CD14-positive monocyte (primary cell): ENCODE measurements around the gene UBE2L5. TPM values are rescaled to one million over a fixed set of nuclear protein-coding genes. Genes with fewer than 3 reads are reported as not detected.
A peak's percentile ranks its signal among the peaks of the same experiment; 100 is the strongest.

Source experiments
- DNase-seq, 3 donors: peaks; one replicate each; pipeline ENCODE4 v3.0.0-alpha.2; 2011 to 2022
- H2AFZ ChIP-seq: 2 replicates; pipeline ENCODE4 v1.6.0; 2012; ENCODE audit warnings: mild to moderate bottlenecking, low read depth, low read length, inconsistent platforms; ENCODE audit not compliant: insufficient read depth, poor library complexity, severe bottlenecking
- H3K27ac ChIP-seq, 2 donors: 1 replicate in 1 of 2; 2 replicates in 1 of 2; pipeline ENCODE4 v1.5.1; 2012 to 2013; ENCODE audit warnings: low read length in 2 of 2, control low read depth in 1 of 2, inconsistent platforms in 1 of 2, low read depth in 1 of 2, mild to moderate bottlenecking in 1 of 2
- H3K27me3 ChIP-seq, 2 donors: one replicate each; pipeline versions ENCODE4 v1.6.0 to v1.6.1; 2011 to 2013; ENCODE audit warnings: low read length in 2 of 2; ENCODE audit not compliant: control insufficient read depth in 2 of 2, insufficient read depth in 2 of 2
- H3K36me3 ChIP-seq, 2 donors: replicated peaks in 1 of 2; 1 replicate in 1 of 2; 2 replicates in 1 of 2; pipeline versions ENCODE4 v1.5.1 to v1.6.1; 2012 to 2013; ENCODE audit warnings: low read length in 2 of 2, control low read depth in 1 of 2, inconsistent platforms in 1 of 2, mild to moderate bottlenecking in 1 of 2; ENCODE audit not compliant: insufficient read depth in 2 of 2, control insufficient read depth in 1 of 2
- H3K4me1 ChIP-seq, 2 donors: 1 replicate in 1 of 2; 2 replicates in 1 of 2; pipeline versions ENCODE4 v1.5.1 to v1.6.1; 2012 to 2013; ENCODE audit warnings: low read length in 2 of 2, control low read depth in 1 of 2, inconsistent platforms in 1 of 2, mild to moderate bottlenecking in 1 of 2, moderate library complexity in 1 of 2; ENCODE audit not compliant: insufficient read depth in 2 of 2, control insufficient read depth in 1 of 2
- H3K4me2 ChIP-seq: replicated peaks from 2 replicates; pipeline ENCODE3; 2012; ENCODE audit warnings: low read length, moderate library complexity, mild to moderate bottlenecking; ENCODE audit not compliant: poor library complexity, severe bottlenecking; ENCODE audit errors: extremely low read depth
- H3K4me3 ChIP-seq, 3 experiments: fragments of 200-600 bp in 1 of 3; sonication (generic) in 1 of 3; replicated peaks in 1 of 3; 1 replicate in 2 of 3; 2 replicates in 1 of 3; pipeline ENCODE4 v1.5.1; 2011 to 2013; ENCODE audit warnings: low read length in 3 of 3, mild to moderate bottlenecking in 3 of 3, control low read depth in 2 of 3, low read depth in 2 of 3, inconsistent platforms in 1 of 3, moderate library complexity in 1 of 3
- H3K79me2 ChIP-seq: 2 replicates; pipeline ENCODE4 v1.6.0; 2012; ENCODE audit warnings: mild to moderate bottlenecking, control low read depth, inconsistent platforms, low read length, moderate library complexity; ENCODE audit not compliant: insufficient read depth
- H3K9ac ChIP-seq: 2 replicates; pipeline ENCODE4 v1.6.0; 2017; ENCODE audit warnings: low read length, mild to moderate bottlenecking; ENCODE audit not compliant: insufficient read depth, poor library complexity, severe bottlenecking
- H3K9me3 ChIP-seq, 2 donors: replicated peaks in 1 of 2; 1 replicate in 1 of 2; 2 replicates in 1 of 2; pipeline versions ENCODE4 v1.5.1 to v1.6.1; 2012 to 2013; ENCODE audit warnings: low read length in 2 of 2, control low read depth in 1 of 2; ENCODE audit not compliant: control insufficient read depth in 1 of 2, insufficient read depth in 1 of 2
- H4K20me1 ChIP-seq: 2 replicates; pipeline ENCODE4 v1.6.0; 2012; ENCODE audit warnings: mild to moderate bottlenecking, low read length, control low read depth, moderate library complexity; ENCODE audit not compliant: insufficient read depth
- H3K27ac Mint-ChIP-seq, 7 donors: one replicate each; pipeline ENCODE4 v1.8.0; 2020; ENCODE audit warnings: mild to moderate bottlenecking in 7 of 7, mixed read lengths in 7 of 7, moderate library complexity in 6 of 7, inconsistent platforms in 2 of 7
- H3K27me3 Mint-ChIP-seq, 3 donors: one replicate each; pipeline ENCODE4 v1.8.0; 2021 to 2022; ENCODE audit warnings: low read depth in 3 of 3, mild to moderate bottlenecking in 3 of 3, mixed read lengths in 3 of 3, moderate library complexity in 3 of 3, inconsistent platforms in 1 of 3
- H3K36me3 Mint-ChIP-seq, 2 donors: one replicate each; pipeline ENCODE4 v1.8.0; 2020; ENCODE audit warnings: mixed read lengths in 2 of 2, inconsistent platforms in 1 of 2, mild to moderate bottlenecking in 1 of 2
- H3K4me1 Mint-ChIP-seq: one replicate; pipeline ENCODE4 v1.8.0; 2020; ENCODE audit warnings: mild to moderate bottlenecking, mixed read lengths
- H3K4me3 Mint-ChIP-seq, 2 donors: one replicate each; pipeline ENCODE4 v1.8.0; 2020; ENCODE audit warnings: mild to moderate bottlenecking in 2 of 2, mixed read lengths in 2 of 2, moderate library complexity in 1 of 2
- H3K9me3 Mint-ChIP-seq, 7 donors: one replicate each; pipeline ENCODE4 v1.8.0; 2020 to 2022; ENCODE audit warnings: mixed read lengths in 7 of 7, mild to moderate bottlenecking in 6 of 7, moderate library complexity in 6 of 7, inconsistent platforms in 2 of 7
- WGBS: methylation state at CpG from one replicate; pipeline ENCODE4 v1.1.5; 2013; ENCODE audit warnings: missing lambda C conversion rate; ENCODE audit not compliant: insufficient coverage; 5-methylcytosine and 5-hydroxymethylcytosine counted together
- intact Hi-C, 2 donors: fragments of 100-400 bp; cut with micrococcal nuclease; formaldehyde crosslinking; loops; one replicate each; pipeline versions ENCODE4 v1.15.0 to v1.15.1; 2023
- polyA plus RNA-seq, 3 donors: library from polyadenylated mRNA; depleted of rRNA in 1 of 3; unstranded in 2 of 3; stranded (reverse) in 1 of 3; fragments of 300-500 nt in 2 of 3; fragments of >200 nt in 1 of 3; fragmentation: Illumina TruSeq in 2 of 3; gene quantifications; 1 replicate in 2 of 3; 2 replicates in 1 of 3; pipeline ENCODE4 v1.2.3, GENCODE V29; 2012 to 2021
- TF ChIP-seq, protein P1 (sequence below): fragments of 200-600 bp; IDR thresholded peaks from one replicate; pipeline ENCODE4 v1.8.0; 2022; ENCODE audit warnings: antibody characterized with exemption, mild to moderate bottlenecking

The UBE2L5 gene
- polyA plus RNA-seq, 3 donors = not detected

DNA sequence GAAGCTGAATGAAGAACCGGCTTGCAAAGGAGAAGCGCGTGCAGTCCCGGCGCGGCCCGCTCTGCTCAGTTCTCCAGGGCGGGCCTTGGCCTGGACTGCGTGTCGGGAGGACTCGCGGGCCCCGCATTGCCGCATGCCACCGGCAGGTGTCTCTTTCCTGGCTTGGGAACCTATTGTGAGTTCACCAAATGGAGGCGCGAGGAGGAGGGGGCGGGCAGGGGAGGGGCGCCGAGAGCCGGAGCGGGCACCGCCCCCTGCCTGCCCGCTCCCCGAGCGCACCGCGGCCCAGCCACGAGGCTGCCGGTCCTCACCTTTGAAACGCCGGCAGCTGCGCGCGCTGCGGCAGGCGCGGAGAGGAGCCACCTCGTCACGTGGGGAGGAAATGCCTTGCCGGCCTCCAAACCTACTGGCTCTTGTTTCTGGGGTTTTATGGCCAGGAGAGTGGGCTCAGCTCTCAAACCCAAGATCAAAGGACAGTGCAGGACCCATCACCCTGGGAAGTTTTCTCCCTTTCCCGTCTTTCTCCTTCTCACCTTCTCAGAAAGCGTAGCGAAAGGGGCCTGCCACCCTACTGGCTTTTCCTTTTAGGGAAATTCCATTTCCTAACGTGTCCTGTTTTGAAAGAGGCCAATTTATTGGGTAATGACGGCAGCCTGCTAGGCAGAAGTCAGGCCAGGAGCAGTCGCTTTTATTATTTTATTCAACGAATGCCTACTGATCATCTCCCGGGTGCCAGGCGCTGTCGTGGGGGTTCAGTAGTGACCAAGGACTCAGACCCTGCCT, 13.8 kb upstream of the UBE2L5 start:
- Histone ChIP-seq H3K36me3 (no peaks in the 10 kb centered on the region), H3K79me2 (no peaks in the 10 kb centered on the region), H4K20me1 (no peaks in the 10 kb centered on the region), H3K4me3 (peak overlapping the region; percentile 41 to 75 (median 53)), H3K27me3 (no peaks in the 10 kb centered on the region), H3K9me3 (no peaks in the 10 kb centered on the region), H3K9ac (peak overlapping the region; percentile 92), H3K4me2 (peak overlapping the region; percentile 83), H3K27ac (peak overlapping the region; percentile 95 to 99), H2AFZ (peak overlapping the region; percentile 92), H3K4me1 (peaks cover 27 to 34% of the 10 kb centered on the region in 2 donors)
- peak overlapping the region; percentile 81 to 92 for H3K4me3 Mint-ChIP-seq
- no peaks in the 10 kb centered on the region for H3K36me3 Mint-ChIP-seq
- peak overlapping the region; percentile 97 to 100 (median 98) for H3K27ac Mint-ChIP-seq
- peaks cover 0 to 1% (median 0%) of the 10 kb centered on the region in 3 donors for H3K27me3 Mint-ChIP-seq
- DNase-seq = peak; percentile 91 to 94 (median 93)
- 3% methylated on average over 46 of the region's 51 CpGs for WGBS
- intact Hi-C loops = loop anchor here in 1 of 2 donors (5.0 to 10.0 kb wide), 3 partner anchors 34 to 104 kb away; partner anchors contain the start of gene KATNAL1
- TF ChIP-seq, protein P1, sequence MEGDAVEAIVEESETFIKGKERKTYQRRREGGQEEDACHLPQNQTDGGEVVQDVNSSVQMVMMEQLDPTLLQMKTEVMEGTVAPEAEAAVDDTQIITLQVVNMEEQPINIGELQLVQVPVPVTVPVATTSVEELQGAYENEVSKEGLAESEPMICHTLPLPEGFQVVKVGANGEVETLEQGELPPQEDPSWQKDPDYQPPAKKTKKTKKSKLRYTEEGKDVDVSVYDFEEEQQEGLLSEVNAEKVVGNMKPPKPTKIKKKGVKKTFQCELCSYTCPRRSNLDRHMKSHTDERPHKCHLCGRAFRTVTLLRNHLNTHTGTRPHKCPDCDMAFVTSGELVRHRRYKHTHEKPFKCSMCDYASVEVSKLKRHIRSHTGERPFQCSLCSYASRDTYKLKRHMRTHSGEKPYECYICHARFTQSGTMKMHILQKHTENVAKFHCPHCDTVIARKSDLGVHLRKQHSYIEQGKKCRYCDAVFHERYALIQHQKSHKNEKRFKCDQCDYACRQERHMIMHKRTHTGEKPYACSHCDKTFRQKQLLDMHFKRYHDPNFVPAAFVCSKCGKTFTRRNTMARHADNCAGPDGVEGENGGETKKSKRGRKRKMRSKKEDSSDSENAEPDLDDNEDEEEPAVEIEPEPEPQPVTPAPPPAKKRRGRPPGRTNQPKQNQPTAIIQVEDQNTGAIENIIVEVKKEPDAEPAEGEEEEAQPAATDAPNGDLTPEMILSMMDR = peak; percentile 82
- H3K4me1 Mint-ChIP-seq = peaks cover 36% of the 10 kb centered on the region
- H3K9me3 Mint-ChIP-seq = peaks cover 0 to 3% (median 0%) of the 10 kb centered on the region in 7 donors

DNA sequence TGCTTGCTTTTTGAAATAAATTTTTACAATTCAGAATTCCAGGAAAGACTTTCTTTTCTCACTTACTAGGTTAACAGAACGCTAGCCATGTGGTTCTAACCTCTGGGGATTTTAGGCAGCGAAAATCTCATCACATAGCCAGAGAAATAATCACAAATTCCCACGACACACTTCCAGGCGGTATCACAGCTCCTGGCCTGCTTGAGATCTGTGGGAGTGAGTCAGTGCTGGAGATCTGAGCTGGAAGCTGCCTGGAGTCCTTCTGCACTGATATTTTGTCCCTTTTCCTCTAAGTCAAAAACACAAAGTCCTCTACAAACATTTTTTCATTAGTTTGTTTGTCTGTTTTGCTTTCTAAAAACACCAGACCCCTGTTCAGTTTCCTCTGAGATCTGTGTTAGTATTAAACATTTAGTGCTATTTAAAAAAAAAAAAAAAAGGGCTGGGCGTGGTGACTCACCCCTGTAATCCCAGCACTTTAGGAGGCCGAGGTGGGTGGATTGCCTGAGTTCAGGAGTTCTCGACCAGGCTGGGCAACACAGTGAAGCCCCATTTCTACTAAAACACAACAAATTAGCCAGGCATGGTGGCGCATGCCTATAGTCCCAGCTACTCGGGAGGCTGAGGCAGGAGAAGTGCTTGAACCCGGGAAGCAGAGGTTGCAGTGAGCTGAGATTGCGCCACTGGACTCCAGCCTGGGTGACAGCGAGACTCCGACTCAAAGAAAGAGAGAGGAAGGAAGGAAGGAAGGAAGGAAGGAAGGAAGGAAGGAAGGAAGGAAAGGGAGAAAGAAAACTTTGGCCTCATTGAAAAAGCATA, 12.2 kb upstream of the UBE2L5 start:
- Histone ChIP-seq H2AFZ (no peak overlapping the region), H3K27ac (no peak overlapping the region), H3K4me3 (no peak overlapping the region), H3K4me1 (peaks cover 40 to 46% of the 10 kb centered on the region in 2 donors), H3K9me3 (no peaks in the 10 kb centered on the region), H3K36me3 (no peaks in the 10 kb centered on the region), H3K9ac (no peak overlapping the region), H3K27me3 (no peaks in the 10 kb centered on the region), H3K4me2 (no peak overlapping the region), H3K79me2 (no peaks in the 10 kb centered on the region), H4K20me1 (no peaks in the 10 kb centered on the region)
- H3K4me3 Mint-ChIP-seq = peak overlapping the region in 1 of 2 donors; percentile 40
- TF ChIP-seq, protein P1 = no peak
- no peaks in the 10 kb centered on the region for H3K36me3 Mint-ChIP-seq
- H3K9me3 Mint-ChIP-seq = peaks cover 0 to 3% (median 0%) of the 10 kb centered on the region in 7 donors
- peak overlapping the region in 6 of 7 donors; percentile 66 to 98 (median 97) for H3K27ac Mint-ChIP-seq
- peak in 1 of 3 donors; percentile 25 for DNase-seq
- 47% methylated on average over 5 of the region's 13 CpGs for WGBS
- peaks cover 49% of the 10 kb centered on the region for H3K4me1 Mint-ChIP-seq
- intact Hi-C loops = loop anchor here in 1 of 2 donors (5.0 to 10.0 kb wide), 3 partner anchors 32 to 105 kb away; partner anchors contain the start of gene KATNAL1
- peaks cover 0 to 1% (median 0%) of the 10 kb centered on the region in 3 donors for H3K27me3 Mint-ChIP-seq
